Neural progenitor cell (in vitro differentiated cells): ENCODE data around the gene C15orf61. TPM values are rescaled to one million over a fixed set of nuclear protein-coding genes. Genes with fewer than 3 reads are reported as not detected.

Experiments used
- DNase-seq: peaks from one replicate; pipeline ENCODE4 v3.0.0-alpha.2; 2016; ENCODE audit warnings: low spot score
- H2AFZ ChIP-seq: fragments of 200-600 bp; sonication (generic); replicated peaks from 2 replicates; pipeline ENCODE4 v1.6.1; 2016; ENCODE audit warnings: antibody characterized with exemption
- H3F3A ChIP-seq: fragments of 200-600 bp; sonication (generic); 2 replicates; pipeline ENCODE4 v1.6.1; 2016; ENCODE audit warnings: antibody characterized with exemption, low read depth
- H3K27ac ChIP-seq: fragments of 200-600 bp; sonication (generic); 2 replicates; pipeline ENCODE4 v1.5.1; 2016; ENCODE audit warnings: mild to moderate bottlenecking
- H3K27me3 ChIP-seq: fragments of 200-600 bp; sonication (generic); 2 replicates; pipeline ENCODE4 v1.6.1; 2016; ENCODE audit warnings: mild to moderate bottlenecking, moderate library complexity
- H3K36me3 ChIP-seq: fragments of 200-600 bp; sonication (generic); 2 replicates; pipeline ENCODE4 v1.5.1; 2016
- H3K4me1 ChIP-seq: fragments of 200-600 bp; sonication (generic); 2 replicates; pipeline ENCODE4 v1.6.1; 2016; ENCODE audit warnings: mixed run types
- H3K4me2 ChIP-seq: fragments of 200-600 bp; sonication (generic); 2 replicates; pipeline ENCODE4 v1.6.1; 2016
- H3K4me3 ChIP-seq: fragments of 200-600 bp; sonication (generic); 2 replicates; pipeline ENCODE4 v1.5.1; 2016
- H3K79me2 ChIP-seq: fragments of 200-600 bp; sonication (generic); 2 replicates; pipeline ENCODE4 v1.6.1; 2016; ENCODE audit warnings: low read depth
- H3K9ac ChIP-seq: fragments of 200-600 bp; sonication (generic); 2 replicates; pipeline ENCODE4 v1.6.1; 2016
- H3K9me3 ChIP-seq: fragments of 200-600 bp; sonication (generic); 2 replicates; pipeline ENCODE4 v1.5.1; 2016; ENCODE audit warnings: low read depth
- H4K20me1 ChIP-seq: fragments of 200-600 bp; sonication (generic); 2 replicates; pipeline ENCODE4 v1.6.1; 2016; ENCODE audit warnings: low read depth
- H3K27ac Mint-ChIP-seq: 3 replicates; pipeline ENCODE4 v1.8.0; 2021; ENCODE audit warnings: mixed read lengths
- H3K27me3 Mint-ChIP-seq: 2 replicates; pipeline ENCODE4 v1.8.0; 2022; ENCODE audit warnings: low read depth, mild to moderate bottlenecking, inconsistent platforms, moderate library complexity, mixed read lengths; ENCODE audit not compliant: insufficient read depth
- H3K36me3 Mint-ChIP-seq: 3 replicates; pipeline ENCODE4 v1.8.0; 2021; ENCODE audit warnings: mixed read lengths
- H3K4me1 Mint-ChIP-seq: 3 replicates; pipeline ENCODE4 v1.8.0; 2021; ENCODE audit warnings: mixed read lengths
- H3K4me3 Mint-ChIP-seq: 3 replicates; pipeline ENCODE4 v1.8.0; 2021; ENCODE audit warnings: mild to moderate bottlenecking, moderate library complexity, mixed read lengths
- H3K9me3 Mint-ChIP-seq: 3 replicates; pipeline ENCODE4 v1.8.0; 2020; ENCODE audit warnings: mixed read lengths
- EZH2 ChIP-seq: fragments of 200-600 bp; sonication (generic); IDR thresholded peaks from 2 replicates; pipeline ENCODE4 v1.6.1; 2017; ENCODE audit warnings: antibody characterized with exemption, mild to moderate bottlenecking, moderate library complexity
- EZH2phosphoT487 ChIP-seq: fragments of 200-600 bp; sonication (generic); IDR thresholded peaks from 2 replicates; pipeline ENCODE4 v1.6.1; 2017; ENCODE audit warnings: antibody characterized with exemption
- total RNA-seq: library from RNA; depleted of rRNA; stranded (reverse); fragments of >200 nt; gene quantifications from 2 replicates; pipeline ENCODE4 v1.2.3, GENCODE V29; 2015; ENCODE audit warnings: low replicate concordance
- TF ChIP-seq, protein P1 (sequence below): fragments of 200-600 bp; sonication (generic); IDR thresholded peaks from 2 replicates; pipeline ENCODE4 v1.5.1; 2017; ENCODE audit warnings: antibody characterized with exemption, mild to moderate bottlenecking

Gene C15orf61
- total RNA-seq, 1 donor from 2014 or later = 3.5 TPM

DNA sequence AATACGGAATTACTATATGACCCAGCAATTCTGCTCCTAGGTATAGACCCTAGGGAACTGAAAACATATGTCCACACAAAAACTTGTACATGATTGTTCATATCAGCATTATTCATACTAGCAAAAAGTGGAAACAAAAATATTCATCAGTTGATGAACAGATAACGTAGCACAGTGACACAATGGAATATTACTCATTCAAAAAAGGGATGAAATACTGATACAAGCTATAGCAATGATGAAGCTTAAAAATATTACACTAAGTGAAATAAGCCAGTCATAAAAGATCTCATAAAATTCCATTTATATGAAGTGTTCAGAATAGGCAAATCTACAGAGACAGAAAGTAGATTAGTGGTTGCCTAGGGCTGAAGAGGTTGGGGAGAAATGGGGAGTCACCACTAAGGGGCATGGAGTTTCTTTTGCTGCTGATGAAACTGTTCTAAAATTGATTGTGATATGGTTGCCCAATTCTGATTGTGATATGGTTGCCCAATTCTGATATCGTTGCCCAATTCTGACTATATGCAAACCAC, 10.5 kb downstream of the C15orf61 start:
- Histone ChIP-seq H3K4me1 (peaks cover 17% of the 10 kb centered on the region), H3F3A (peaks cover 16% of the 10 kb centered on the region), H3K36me3 (no peaks in the 10 kb centered on the region), H3K79me2 (no peaks in the 10 kb centered on the region), H3K27me3 (no peaks in the 10 kb centered on the region), H3K9ac (no peak overlapping the region), H3K4me2 (no peak overlapping the region), H3K9me3 (no peaks in the 10 kb centered on the region), H3K27ac (no peak overlapping the region), H3K4me3 (no peak overlapping the region), H4K20me1 (no peaks in the 10 kb centered on the region), H2AFZ (no peak overlapping the region)
- Mint-ChIP-seq H3K27me3 (no peaks in the 10 kb centered on the region), H3K4me3 (no peak overlapping the region), H3K27ac (no peak overlapping the region), H3K4me1 (peaks cover 9% of the 10 kb centered on the region), H3K36me3 (peaks cover 2% of the 10 kb centered on the region), H3K9me3 (no peaks in the 10 kb centered on the region)
- DNase-seq = no peak
- TF ChIP-seq, protein P1, sequence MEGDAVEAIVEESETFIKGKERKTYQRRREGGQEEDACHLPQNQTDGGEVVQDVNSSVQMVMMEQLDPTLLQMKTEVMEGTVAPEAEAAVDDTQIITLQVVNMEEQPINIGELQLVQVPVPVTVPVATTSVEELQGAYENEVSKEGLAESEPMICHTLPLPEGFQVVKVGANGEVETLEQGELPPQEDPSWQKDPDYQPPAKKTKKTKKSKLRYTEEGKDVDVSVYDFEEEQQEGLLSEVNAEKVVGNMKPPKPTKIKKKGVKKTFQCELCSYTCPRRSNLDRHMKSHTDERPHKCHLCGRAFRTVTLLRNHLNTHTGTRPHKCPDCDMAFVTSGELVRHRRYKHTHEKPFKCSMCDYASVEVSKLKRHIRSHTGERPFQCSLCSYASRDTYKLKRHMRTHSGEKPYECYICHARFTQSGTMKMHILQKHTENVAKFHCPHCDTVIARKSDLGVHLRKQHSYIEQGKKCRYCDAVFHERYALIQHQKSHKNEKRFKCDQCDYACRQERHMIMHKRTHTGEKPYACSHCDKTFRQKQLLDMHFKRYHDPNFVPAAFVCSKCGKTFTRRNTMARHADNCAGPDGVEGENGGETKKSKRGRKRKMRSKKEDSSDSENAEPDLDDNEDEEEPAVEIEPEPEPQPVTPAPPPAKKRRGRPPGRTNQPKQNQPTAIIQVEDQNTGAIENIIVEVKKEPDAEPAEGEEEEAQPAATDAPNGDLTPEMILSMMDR = no peak
- no peak for TF ChIP-seq EZH2
- TF ChIP-seq EZH2phosphoT487 = no peak

DNA sequence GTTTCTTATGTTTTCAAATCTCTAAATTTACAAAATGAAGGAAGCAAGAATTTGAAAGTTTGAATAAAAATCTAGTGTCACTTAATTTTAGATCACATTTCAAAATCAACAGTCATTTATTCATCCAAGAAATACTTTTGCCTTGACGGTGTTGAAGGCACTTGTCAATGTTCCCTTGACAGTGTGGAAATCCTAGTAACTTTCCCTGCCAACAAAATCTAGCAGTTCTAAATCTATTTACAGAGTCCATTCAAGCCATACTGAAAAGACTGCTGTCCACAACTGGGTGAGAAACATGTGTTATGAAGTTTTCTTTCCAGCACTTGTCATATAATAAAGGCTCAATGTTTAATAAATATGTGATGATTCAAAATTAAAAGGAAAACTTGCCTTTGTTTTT, 12.9 kb downstream of the C15orf61 start:
- no peaks in the 10 kb centered on the region for H3K36me3 ChIP-seq
- no peaks in the 10 kb centered on the region for H3K27me3 ChIP-seq
- Mint-ChIP-seq H3K4me1 (peaks cover 9% of the 10 kb centered on the region), H3K36me3 (no peaks in the 10 kb centered on the region), H3K27ac (no peak overlapping the region), H3K27me3 (peaks cover 3% of the 10 kb centered on the region), H3K9me3 (no peaks in the 10 kb centered on the region), H3K4me3 (no peak overlapping the region)
- no peak overlapping the region for H2AFZ ChIP-seq
- no peak overlapping the region for H3K4me3 ChIP-seq
- H3K4me1 ChIP-seq = peaks cover 17% of the 10 kb centered on the region
- no peaks in the 10 kb centered on the region for H4K20me1 ChIP-seq
- H3K9ac ChIP-seq = no peak overlapping the region
- no peak for TF ChIP-seq EZH2phosphoT487
- TF ChIP-seq, protein P1 = no peak
- TF ChIP-seq EZH2 = no peak
- no peak for DNase-seq
- no peaks in the 10 kb centered on the region for H3K9me3 ChIP-seq
- H3K79me2 ChIP-seq = no peaks in the 10 kb centered on the region
- peak overlapping the region; percentile 49 for H3K4me2 ChIP-seq
- H3F3A ChIP-seq = peaks cover 16% of the 10 kb centered on the region
- H3K27ac ChIP-seq = no peak overlapping the region

DNA sequence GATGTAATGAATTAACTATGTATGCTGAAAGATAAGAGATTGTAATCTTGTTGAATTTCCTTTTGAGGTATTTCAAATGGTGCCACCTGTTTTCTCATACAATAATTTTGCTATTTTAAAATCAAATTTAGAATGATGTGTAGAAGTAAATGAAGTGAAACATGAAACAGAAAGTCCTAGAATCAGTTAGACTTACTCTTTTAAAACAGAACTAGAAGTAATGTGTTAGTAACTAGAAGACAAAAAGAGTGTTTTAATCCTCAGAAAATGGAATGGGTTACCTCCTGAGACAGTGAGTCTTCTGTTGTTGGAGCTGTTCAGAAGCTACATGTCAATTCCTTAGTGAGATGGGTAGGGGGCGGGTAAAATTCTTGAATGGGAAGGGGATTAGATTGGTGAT, 13.4 kb downstream of the C15orf61 start:
- H3K4me1 Mint-ChIP-seq = peaks cover 9% of the 10 kb centered on the region
- Histone ChIP-seq H3K4me3 (no peak overlapping the region), H3F3A (peaks cover 16% of the 10 kb centered on the region), H4K20me1 (no peaks in the 10 kb centered on the region), H3K36me3 (no peaks in the 10 kb centered on the region), H3K27me3 (no peaks in the 10 kb centered on the region), H3K9ac (no peak overlapping the region), H3K9me3 (no peaks in the 10 kb centered on the region), H3K27ac (no peak overlapping the region), H2AFZ (no peak overlapping the region), H3K4me1 (peaks cover 17% of the 10 kb centered on the region), H3K4me2 (peak overlapping the region; percentile 49), H3K79me2 (no peaks in the 10 kb centered on the region)
- H3K9me3 Mint-ChIP-seq = no peaks in the 10 kb centered on the region
- TF ChIP-seq EZH2phosphoT487 = no peak
- TF ChIP-seq, protein P1 = no peak
- no peak for TF ChIP-seq EZH2
- H3K36me3 Mint-ChIP-seq = no peaks in the 10 kb centered on the region
- no peak overlapping the region for H3K4me3 Mint-ChIP-seq
- no peak overlapping the region for H3K27ac Mint-ChIP-seq
- H3K27me3 Mint-ChIP-seq = peaks cover 3% of the 10 kb centered on the region
- DNase-seq = no peak
